Measurements from ENCODE around the gene S100A14.

Gene S100A14

GRCh38 chr1:153631047-153632022 lies 15.2 kb upstream of the S100A14 start:
- TF ChIP-seq, protein P1, sequence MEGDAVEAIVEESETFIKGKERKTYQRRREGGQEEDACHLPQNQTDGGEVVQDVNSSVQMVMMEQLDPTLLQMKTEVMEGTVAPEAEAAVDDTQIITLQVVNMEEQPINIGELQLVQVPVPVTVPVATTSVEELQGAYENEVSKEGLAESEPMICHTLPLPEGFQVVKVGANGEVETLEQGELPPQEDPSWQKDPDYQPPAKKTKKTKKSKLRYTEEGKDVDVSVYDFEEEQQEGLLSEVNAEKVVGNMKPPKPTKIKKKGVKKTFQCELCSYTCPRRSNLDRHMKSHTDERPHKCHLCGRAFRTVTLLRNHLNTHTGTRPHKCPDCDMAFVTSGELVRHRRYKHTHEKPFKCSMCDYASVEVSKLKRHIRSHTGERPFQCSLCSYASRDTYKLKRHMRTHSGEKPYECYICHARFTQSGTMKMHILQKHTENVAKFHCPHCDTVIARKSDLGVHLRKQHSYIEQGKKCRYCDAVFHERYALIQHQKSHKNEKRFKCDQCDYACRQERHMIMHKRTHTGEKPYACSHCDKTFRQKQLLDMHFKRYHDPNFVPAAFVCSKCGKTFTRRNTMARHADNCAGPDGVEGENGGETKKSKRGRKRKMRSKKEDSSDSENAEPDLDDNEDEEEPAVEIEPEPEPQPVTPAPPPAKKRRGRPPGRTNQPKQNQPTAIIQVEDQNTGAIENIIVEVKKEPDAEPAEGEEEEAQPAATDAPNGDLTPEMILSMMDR (IDR thresholded peaks at IDR 0.05; ENCODE audit: low read depth, low read length, missing control alignments), result no peak
- H3K4me3 ChIP-seq (ENCODE audit: low read depth, low read length), result no peak overlapping the region
- DNase-seq (ENCODE audit: low read depth), result no peak

- no peak overlapping the region for H3K4me3 ChIP-seq (ENCODE audit: low read depth, low read length)
- no peak for DNase-seq (ENCODE audit: low read depth)
- TF ChIP-seq, protein P1 (IDR thresholded peaks at IDR 0.05; ENCODE audit: low read depth, low read length, missing control alignments), result no peak
These were observed 14.3 kb upstream of the S100A14 start for GRCh38 chr1:153630384-153630783.

DNA sequence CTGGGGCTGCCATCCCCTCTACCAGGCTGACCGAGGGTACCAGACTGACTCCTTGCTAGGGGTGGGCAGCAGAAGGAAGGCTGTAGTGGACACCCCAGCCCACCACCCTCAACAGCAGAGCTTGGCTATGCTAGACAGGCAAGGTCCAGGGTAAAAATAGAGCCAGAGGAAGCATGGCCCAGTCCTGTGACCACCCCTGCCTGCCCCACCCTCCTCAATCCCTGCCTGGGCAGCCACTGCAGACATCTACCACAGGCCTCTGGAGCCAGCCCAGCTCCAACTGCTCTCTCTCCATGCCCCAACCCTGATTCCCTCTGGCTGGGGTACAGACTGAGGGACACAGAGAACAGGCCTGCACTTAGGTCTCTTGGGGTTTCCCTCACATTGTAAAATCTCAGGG lies 13.8 kb upstream of the S100A14 start:
- no peak overlapping the region for H3K4me3 ChIP-seq (ENCODE audit: low read depth, low read length)
- no peak for DNase-seq (ENCODE audit: low read depth)
- TF ChIP-seq, protein P1 (IDR thresholded peaks at IDR 0.05; ENCODE audit: low read depth, low read length, missing control alignments), result no peak

DNA sequence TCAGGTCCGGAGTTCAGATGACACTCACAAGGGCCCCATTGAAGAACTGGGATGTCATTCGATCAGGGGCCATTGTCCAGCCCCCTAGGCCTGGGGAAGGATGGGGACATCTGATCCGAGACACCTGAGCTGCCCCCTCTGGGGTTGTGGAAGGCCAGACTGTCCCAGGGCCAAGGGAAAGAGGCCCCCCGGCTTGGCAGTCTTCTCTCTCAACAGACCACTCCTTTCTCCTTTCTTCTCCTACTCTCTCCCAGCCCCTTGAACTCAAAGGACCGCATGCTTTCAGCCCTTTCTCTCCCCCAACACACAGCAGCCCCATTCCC lies 13.2 kb upstream of the S100A14 start:
- DNase-seq (ENCODE audit: low read depth), result no peak
- TF ChIP-seq, protein P1 (IDR thresholded peaks at IDR 0.05; ENCODE audit: low read depth, low read length, missing control alignments), result no peak
- no peak overlapping the region for H3K4me3 ChIP-seq (ENCODE audit: low read depth, low read length)

GRCh38 chr1:153628638-153629342 lies 12.7 kb upstream of the S100A14 start:
- TF ChIP-seq, protein P1 (IDR thresholded peaks at IDR 0.05; ENCODE audit: low read depth, low read length, missing control alignments), result no peak
- DNase-seq (ENCODE audit: low read depth), result no peak
- no peak overlapping the region for H3K4me3 ChIP-seq (ENCODE audit: low read depth, low read length)

GRCh38 chr1:153627715-153628626 lies 11.8 kb upstream of the S100A14 start, which contains the start of gene S100A1:
S100A1 (plus strand) TSS chr1:153628434; CDS start chr1:153630522, 2,088 bp downstream.
- TF ChIP-seq, protein P1 (IDR thresholded peaks at IDR 0.05; ENCODE audit: low read depth, low read length, missing control alignments), result no peak
- H3K4me3 ChIP-seq (ENCODE audit: low read depth, low read length), result no peak within 1 kb of the TSS
- no peak for DNase-seq (ENCODE audit: low read depth)

Measured in GM12864 (cell line).